GM18520 (cell line): Measurements from ENCODE around the gene MAD1L1.
"Not testable (repeated sequence)": the region's sequence is repeated elsewhere in the genome, so short reads cannot be mapped to it uniquely, and the experiment has no call there.

Experiments
- ATAC-seq: cut with Tn5 transposase; IDR thresholded peaks from one replicate; pipeline ENCODE4 v1.9.1; 2021; ENCODE audit not compliant: unreplicated experiment

The MAD1L1 gene

DNA sequence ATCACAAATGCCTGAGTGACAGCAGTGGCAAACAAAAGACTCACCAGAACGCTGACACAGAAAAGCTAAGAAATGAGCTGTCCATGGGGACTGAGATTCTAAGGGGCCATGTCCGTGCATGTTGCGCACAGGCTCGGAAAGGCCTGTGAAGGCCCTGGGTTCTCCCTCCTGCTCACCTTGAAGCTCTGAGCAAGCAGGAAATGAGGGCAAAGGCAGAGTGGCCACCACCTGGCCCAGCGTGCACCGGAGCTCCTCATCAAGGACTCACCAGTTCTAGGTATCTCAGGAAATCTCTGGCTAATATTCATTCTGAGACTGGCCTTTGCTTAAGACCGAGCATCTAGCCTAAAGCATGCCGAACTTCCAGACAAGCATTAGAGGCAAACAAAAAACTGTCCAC lies 52.7 kb downstream of the MAD1L1 start:
- no peak for ATAC-seq

DNA sequence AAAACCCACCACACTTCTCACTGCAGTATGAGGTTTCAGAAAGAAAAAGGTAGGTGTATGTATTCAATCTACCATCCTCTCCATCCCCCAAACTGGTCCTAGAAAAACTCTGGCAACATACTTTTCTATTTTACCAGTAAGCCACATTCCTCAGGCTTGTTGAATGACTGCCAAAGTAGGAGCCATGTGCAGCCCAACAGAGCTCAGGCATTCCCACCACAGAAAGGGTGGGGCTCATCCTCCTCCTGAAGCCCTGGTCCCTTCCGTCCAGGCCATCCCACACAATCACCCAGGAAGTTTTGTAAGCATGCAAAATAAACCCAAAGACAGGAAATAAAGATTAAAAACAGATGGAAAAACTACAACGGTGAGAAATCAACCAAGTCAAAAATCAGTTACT lies 57.2 kb downstream of the MAD1L1 start:
- ATAC-seq, result no peak

DNA sequence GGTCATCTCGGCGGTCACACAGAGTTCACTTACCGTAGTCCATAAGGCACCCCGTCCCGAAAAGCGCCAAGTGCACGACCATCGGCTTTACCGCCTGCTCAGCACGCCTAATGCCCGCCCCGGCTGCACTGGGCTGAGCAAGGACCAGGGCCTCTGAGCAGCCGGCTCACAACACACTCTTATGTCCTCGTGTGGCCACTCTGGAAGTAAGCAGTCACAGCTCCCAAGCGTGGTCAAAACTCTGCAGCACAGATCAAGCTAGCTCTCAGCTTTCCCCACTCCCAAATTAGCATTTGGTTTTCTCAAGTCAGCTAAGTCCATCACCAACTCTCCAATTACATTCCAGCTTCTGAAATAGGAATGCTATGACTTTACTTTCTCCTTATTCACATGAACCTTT lies 57.7 kb downstream of the MAD1L1 start:
- ATAC-seq, result no peak

DNA sequence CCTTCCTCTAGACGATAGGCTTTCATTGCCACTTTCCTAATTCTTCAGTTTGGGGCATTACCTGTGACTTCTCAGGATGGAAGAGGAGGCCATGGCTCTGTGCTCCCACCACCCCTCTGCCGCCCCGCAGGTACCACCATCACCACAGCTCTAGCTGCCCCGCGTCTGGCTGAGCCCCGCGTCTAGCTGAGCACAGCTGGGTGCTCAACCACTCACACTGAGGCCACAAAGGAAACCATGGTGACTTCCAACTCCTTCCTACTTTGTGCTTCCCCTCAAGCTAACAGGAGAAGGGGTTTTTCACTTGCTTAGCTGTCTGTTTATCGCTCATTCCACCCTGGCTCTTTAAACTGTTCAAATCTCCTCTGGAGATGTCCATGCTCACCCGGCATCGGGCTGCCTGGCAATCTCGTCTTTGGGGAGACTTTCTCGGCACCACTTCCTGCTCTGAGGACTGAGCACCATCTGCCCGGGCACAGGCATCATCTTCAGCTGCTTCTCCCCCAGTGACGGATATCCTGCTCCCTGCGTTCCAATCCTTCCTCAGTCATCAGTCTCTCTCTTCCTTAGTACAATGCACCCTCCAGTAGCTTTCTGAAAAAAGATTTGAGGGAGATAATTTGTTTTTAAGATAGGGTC lies 59.4 kb downstream of the MAD1L1 start:
- no peak for ATAC-seq

DNA sequence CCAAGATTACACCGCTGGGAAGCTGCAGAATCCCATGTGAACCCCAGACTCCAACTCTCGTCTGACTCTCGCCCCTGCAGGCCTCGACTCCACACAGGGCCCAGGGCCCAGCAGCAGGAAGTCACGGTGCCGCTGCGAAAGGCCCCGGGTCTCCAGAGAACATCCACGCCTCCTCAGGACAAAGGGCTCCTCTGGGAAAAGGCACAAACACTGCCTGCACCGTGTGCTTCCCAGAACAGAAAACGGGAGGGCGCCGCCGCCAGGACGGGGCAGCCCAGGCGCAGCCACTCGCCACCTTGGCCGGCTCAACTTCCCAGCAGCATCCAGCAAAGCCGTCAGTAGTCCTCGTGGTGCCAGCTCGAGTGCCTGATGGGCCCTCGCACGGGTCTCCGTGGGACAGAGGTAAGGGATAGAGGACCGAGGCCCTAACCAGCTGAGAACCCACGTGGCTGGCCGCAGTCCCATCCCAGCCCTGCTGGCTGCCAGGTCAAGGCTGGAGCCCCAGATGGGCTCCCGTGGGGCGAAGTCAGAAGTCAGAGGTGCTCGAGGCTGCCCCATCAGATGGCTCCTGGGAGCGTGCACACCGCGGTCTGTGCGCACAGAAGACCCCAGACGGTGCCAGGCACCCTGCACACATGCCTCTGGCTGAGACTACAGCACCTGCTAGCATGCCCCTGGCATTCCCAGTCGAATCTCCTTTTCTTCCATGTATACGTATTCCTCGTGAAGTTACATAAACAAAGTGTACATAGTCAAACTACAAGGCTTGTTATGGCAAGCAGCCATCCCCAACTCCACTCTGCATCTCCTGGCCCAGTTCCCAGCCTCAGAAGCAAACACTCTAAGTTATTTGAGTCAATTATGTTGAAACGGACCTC lies 60.2 kb downstream of the MAD1L1 start:
- ATAC-seq, result no peak

DNA sequence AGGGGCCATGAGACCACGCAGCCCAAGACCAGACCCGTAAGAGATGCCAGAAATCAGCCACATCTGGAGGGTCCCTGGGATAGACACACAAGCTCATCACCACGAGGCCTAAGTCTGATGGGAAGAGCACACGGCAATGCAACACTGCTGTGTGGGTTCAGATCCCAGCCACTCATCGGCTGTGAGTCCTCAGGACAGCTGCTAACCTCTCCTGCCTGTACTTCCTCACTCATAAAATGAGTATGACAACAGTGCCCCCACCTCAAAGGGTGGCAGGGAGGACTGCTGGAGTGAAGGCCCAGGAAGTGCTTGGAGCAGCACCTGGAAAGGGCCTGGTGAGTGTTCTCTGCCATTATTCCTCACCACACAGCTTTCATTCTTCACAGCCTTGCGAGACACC lies 60.9 kb downstream of the MAD1L1 start:
- no peak for ATAC-seq

DNA sequence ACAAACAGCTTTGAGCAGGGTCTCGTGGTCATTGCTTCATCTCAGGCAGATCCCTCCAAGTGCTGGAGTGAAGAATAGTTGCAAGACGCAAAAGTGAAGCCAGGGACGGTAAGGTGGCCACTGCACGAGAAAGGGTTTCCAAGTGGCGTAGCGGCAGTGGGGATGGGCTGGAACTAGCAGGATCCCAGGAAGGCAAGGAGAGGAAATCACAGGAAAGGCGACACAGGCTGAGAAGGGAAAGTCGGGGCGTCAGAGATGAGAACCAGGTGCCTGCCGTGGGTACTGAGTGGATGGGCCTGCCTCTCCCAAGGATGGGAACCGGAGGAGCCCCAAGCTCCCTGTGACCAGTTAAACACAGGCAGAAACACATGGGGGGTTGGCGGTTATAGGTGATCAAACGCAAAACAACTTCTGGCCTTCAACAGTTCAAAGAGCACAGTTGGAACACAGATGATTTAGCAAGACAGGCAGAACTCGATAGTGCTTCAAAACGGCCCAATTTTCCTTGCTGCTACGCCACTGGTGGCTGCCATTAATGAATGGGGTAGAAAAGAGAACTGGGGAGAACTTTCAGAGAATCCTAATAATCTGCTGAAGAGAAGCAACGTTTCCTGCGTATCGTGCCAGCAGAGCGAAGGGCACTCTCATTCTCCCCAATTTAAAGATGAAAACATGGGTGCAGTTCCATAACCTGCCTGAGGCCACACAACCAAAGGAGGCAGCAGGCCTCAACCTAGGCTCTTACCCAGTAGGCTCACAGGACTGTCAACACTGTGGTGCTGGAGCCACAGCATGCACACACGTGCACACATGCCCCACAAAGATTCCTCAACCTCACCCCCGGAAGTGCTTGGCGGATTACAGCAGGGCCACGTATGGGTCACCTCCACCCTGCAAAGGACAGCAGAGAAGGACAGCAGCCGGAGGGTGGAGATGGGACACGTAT lies 61.9 kb downstream of the MAD1L1 start:
- no peak for ATAC-seq

DNA sequence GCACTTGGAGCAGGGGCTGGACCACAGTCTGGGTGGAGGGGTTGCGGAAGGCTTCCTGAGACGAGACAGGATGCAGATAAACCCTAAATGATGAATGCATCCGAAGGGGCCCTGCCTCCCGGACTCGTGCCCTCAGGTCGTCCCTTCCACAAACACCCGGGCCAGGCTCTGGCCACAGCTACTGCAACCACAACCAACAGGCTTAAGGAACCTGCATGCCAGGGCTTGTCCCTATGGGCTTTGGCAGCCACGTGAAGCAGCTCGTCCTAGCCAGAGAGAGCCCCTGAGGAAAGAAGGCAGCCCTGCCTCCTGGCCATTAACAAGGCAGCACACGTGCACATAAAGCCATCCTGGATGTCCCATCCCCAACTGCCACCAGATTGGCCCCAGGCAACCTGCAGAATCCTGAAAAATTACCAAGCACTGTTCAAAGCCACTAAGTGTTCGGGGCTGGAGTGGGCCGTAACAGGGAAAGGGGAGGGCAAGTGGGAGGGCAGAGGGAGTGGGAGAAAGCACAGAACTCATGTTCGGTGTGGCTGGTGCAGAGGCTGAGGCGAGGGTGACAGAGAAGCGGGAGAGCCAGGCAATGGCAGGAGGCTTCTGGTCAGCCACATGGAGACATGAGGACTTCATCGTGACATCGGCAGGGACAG lies 62.7 kb downstream of the MAD1L1 start:
- ATAC-seq, result no peak

DNA sequence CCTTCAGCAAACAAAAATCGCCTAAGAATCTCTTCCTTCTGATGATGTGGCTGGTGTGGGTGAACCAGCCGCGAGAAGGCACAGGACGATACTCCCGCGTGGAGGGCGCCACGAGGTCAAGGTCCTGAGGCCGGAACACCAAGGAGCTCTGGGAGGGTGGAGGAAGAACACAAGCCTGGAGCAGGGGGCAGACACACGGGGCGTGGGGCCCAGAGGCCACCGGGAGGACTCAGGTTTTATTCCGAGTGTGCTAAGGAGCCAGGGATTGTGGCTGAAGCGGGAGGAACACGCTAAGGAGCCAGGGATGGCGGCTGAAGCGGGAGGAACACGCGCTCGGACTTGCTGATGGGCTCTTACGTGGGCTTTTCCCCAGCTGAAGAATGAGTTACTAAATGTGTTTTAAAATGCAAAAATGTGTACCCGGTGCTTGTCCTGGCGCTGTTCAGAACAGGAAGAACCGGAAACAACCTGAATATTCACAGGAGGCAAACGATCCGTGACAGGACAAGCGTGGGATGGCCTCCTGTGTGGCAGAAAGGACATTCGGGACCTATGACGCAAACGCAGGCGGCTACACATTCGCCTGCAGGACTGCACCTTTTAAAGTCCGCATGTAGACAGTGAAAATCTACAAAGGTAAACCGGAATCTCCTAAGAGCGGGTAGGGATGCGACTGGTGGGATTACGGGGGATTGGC lies 64.0 kb downstream of the MAD1L1 start:
- ATAC-seq, result no peak

DNA sequence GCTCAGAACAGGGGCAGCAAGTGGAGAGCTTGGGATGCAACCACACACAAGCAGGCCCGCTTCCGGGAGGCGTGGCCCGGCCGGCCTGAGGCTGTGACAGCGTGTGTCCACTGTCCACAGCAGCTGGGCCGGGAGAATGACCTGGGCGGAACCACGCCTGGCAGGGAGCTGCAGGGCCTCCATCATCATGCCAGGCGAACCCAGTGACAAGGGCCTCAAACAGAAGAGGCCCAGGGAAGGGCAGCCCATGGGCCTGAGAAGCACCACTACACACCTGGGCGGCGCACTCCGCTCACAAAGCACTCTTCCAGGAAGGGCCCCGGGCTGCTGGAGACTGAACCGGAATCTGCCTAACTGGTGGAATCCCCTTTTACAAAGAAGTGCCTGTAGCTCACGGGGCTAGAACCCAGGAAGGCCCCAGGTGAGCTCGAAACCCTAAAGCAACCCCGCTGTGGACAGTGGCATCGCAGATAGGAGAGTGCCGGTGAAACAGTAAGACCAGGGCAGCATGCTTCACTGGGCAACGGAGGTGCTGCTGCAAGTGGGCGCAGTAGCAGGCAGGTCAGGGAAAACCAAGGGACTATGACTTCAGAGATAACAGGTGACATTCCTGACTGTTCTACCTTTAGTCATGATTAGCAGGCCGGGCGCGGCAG lies 66.0 kb downstream of the MAD1L1 start:
- no peak for ATAC-seq

DNA sequence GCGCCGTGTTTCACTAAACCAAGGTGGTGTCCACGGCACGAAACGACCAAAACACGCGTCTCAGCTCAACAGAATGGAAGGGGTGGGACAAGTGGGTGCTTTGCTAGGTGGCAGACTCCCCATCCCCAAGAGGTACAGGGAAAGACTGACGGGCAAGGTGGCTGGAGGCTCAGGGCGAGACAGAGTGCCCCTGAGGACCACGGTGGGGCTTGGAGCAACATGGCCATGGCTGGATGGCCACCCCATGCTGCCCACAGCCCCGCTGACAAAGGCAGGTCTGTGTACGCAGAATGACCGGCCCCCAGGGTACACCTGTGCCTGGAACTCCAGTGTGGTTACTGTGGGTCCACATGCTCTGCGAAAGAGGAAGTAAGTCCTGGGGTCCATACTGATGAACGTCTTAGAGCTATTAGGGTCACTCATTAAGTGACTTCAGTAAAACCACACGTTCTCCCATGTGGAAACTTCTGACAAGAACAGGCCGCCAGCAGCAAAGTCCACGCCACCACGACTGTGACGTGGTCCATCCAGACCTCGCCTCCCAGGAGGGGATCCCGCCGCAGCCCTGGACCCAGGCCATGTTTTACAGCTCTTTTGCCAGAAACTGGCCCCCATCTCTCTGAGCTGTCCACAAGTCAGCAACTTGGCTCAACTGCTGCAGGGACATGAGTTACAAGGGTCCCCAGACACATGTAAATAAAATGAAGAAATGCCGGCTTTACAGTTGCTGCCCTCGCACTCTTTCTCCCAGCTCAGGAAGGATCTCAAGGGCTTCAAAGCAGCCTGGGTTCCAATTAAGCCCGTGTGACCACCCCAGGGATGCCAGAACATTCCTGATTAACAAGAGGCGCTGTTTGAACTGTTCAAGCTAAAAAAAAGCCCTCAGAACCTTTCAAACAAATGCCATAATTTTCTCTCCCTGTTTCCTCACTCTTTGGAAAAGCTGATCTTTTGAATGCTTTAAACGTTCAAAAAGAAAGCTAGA lies 66.8 kb downstream of the MAD1L1 start:
- no peak for ATAC-seq

DNA sequence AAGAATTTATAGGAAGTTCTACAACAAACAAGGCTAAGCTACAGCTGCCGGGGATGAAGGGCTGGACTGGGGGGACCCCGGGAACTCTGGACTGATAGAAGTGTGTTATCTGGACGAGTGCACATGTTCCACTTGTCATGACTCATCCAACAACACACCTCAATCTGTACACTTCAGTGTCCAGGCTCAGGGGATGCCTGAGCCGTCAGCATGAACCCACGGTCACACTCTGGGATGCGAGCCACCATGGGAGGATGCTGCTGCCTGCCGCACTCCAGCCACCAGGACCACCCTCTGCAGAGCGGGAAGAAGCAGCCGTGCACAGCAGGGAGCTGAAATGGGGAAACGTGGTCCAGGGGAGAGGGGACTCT lies 67.5 kb downstream of the MAD1L1 start:
- ATAC-seq, result no peak

DNA sequence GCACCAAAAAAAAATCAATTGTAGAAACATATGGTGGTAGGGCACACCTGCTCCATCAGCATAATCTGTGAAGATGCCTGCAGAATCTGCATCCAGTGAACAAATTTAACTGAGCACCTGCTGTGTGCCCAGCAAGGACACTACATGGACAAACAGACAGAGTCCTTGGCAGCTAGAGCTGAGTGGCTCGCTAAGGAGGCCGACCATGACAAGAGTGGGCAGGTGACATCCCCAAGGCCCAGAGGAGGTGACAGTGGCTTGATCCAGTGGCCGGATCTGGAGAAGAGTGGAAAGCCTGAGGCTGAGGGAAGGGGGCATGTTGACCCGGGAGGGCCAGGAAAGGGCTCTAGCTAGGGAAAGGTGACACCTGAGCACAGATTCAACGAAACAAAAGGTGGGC lies 68.1 kb downstream of the MAD1L1 start:
- no peak for ATAC-seq

DNA sequence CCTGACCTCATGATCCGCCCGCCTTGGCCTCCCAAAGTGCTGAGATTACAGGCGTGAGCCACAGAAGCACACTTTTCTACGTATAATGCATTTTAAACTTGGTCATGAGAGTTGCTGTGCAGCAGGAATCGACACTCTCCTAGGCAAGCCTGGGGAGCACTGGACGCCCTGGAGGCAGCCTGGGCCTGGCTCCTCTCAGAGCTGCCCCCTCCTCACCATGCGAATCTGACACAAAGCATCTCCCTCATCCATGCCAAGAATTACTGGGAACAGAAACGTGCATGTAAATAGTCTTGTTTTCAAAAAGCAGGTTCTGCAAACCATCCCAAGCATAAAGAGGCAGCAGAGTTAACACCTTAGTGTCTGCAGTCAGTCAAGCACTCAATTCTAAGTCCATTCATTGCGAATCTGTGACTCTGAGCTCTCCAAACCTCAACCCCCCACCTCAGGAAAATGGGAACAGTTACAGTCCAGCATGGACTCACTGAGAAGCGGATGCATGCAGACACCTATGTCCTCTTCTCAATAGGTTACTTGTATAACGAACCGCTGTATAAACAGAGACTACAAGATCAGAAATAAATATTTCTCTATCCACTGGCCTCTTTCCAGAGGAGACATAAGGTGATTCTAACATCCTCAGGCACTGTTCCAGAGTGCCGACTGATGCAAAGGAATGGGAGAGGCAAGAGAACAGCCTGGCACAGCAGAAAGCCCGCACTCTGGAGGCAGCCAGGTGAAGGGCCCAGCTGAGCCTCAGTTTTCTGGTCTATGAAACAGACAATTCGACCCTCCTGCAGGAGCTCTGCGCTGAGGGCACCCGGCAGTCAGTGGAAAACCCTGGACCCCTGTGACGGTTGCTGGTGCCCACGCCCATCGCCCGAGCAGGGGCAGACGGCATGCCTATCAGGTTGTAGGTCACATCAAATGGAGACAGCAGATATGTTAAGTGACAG lies 68.9 kb downstream of the MAD1L1 start:
- ATAC-seq, result no peak

DNA sequence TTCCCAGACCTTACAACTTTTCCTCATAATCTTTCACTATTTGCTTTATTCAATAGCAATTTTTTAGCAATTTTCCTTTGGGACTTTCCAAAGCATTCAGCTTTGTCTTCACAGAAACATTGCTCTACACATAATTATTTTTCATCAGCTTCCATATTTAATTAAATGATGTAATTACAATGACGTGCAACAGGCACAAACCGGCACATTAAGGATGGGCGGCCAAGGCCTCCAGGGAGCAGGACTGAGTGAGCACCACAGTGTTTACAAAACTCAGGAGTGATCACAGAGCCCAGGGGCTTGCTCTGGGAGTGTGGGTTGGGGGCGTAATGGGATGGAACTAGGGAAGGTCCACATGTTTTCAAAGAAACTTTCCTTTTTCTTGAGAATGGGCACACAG lies 69.8 kb downstream of the MAD1L1 start:
- ATAC-seq, result no peak

DNA sequence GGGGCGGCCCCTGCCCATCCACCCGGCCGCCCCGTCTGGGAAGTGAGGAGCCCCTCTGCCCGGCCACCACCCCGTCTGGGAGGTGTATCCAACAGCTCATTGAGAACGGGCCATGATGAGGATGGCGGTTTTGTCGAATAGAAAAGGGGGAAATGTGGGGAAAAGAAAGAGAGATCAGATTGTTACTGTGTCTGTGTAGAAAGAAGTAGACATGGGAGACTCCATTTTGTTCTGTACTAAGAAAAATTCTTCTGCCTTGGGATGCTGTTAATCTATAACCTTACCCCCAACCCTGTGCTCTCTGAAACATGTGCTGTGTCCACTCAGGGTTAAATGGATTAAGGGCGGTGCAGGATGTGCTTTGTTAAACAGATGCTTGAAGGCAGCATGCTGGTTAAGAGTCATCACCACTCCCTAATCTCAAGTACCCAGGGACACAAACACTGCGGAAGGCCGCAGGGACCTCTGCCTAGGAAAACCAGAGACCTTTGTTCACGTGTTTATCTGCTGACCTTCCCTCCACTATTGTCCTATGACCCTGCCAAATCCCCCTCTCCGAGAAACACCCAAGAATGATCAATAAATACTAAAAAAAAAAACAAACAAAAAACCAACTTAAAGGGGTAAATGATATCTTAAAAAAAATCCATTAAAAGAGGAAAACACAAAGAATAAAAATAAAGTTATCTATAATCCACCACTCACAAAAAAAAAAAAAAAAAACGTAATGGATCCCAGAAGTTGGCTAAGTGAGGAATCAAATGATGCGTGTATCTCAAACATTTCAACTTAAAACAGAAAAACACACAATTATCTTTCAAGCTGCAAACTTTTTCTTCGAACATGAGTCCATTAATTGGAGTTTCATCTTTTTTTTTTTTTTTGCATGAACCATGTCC lies 70.5 kb downstream of the MAD1L1 start:
- ATAC-seq, result not testable (repeated sequence)

DNA sequence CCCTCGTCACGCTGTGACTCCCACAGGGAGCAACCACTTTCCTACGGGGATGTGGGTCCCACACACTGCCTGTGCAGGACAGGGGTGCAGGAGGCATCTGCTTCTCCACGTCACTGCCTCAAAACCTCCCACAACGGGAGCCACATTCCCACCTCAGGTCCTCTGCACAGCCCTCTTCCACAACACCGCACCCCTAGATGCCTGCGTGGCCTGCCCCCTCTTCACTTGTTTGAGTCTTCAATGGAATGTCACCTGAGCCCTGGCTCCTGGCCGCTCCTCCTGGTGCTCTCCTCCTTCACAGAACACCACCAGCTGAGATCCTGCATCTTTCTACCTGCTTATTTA lies 73.6 kb downstream of the MAD1L1 start:
- no peak for ATAC-seq
